ENCODE results near the gene SCUBE1.

- TF ChIP-seq, protein P1, sequence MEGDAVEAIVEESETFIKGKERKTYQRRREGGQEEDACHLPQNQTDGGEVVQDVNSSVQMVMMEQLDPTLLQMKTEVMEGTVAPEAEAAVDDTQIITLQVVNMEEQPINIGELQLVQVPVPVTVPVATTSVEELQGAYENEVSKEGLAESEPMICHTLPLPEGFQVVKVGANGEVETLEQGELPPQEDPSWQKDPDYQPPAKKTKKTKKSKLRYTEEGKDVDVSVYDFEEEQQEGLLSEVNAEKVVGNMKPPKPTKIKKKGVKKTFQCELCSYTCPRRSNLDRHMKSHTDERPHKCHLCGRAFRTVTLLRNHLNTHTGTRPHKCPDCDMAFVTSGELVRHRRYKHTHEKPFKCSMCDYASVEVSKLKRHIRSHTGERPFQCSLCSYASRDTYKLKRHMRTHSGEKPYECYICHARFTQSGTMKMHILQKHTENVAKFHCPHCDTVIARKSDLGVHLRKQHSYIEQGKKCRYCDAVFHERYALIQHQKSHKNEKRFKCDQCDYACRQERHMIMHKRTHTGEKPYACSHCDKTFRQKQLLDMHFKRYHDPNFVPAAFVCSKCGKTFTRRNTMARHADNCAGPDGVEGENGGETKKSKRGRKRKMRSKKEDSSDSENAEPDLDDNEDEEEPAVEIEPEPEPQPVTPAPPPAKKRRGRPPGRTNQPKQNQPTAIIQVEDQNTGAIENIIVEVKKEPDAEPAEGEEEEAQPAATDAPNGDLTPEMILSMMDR (IDR thresholded peaks at IDR 0.05): no peak
- no peak for TF ChIP-seq EP300 (IDR thresholded peaks at IDR 0.05)
These were observed 183.5 kb downstream of the SCUBE1 start for GRCh38 chr22:43159484-43160178.
